HEK293T (cell line): Measurements from ENCODE around the gene CRHR1.

Experiments
- ARNT ChIP-seq: fragments of 450-650 bp; IDR thresholded peaks from 2 replicates; pipeline ENCODE4 v1.6.1; 2017; ENCODE audit warnings: mild to moderate bottlenecking
- BHLHE40 ChIP-seq: fragments of 450-650 bp; IDR thresholded peaks from 2 replicates; pipeline ENCODE4 v1.6.1; 2016; ENCODE audit warnings: mild to moderate bottlenecking, moderate library complexity, borderline replicate concordance
- ELF4 ChIP-seq: fragments of 450-650 bp; IDR thresholded peaks from 2 replicates; pipeline ENCODE4 v1.6.1; 2017; ENCODE audit warnings: antibody characterized with exemption
- FOXM1 ChIP-seq: fragments of 450-650 bp; IDR thresholded peaks from 2 replicates; pipeline ENCODE4 v1.6.1; 2017; ENCODE audit warnings: mild to moderate bottlenecking, borderline replicate concordance
- L3MBTL2 ChIP-seq: fragments of 450-650 bp; conservative IDR thresholded peaks from 2 replicates; pipeline ENCODE4 v1.6.1; 2016; ENCODE audit warnings: mild to moderate bottlenecking
- LEF1 ChIP-seq: fragments of 450-650 bp; IDR thresholded peaks from 2 replicates; pipeline ENCODE4 v1.6.1; 2017; ENCODE audit warnings: mild to moderate bottlenecking, borderline replicate concordance
- SP1 ChIP-seq: fragments of 450-650 bp; IDR thresholded peaks from 2 replicates; pipeline ENCODE4 v1.6.1; 2017
- SUZ12 ChIP-seq: fragments of 450-650 bp; IDR thresholded peaks from 2 replicates; pipeline ENCODE4 v1.6.1; 2016; ENCODE audit warnings: mild to moderate bottlenecking
- TARDBP ChIP-seq: fragments of 450-650 bp; IDR thresholded peaks from 2 replicates; pipeline ENCODE4 v1.6.1; 2016

DNA sequence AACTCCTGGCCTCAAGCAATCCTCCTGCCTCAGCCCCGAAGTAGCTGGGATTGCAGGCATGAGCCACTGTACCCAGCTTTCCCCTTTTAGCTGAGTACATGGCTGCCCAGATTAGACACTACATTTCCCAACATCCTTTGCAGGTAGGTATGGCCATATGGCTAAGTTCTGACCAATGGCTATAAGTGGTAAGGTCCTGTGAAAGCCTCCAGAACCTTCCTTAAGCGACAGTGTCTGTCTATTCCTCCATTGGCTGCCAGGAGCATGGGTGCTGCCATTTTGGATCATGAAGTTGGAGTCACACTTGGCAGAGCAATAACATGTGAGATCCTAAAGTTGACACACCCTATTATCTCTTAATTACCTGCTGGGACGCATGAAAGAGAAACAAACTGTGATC lies 24.4 kb upstream of the CRHR1 start:
- no peak for TF ChIP-seq ARNT
- no peak for TF ChIP-seq BHLHE40
- no peak for TF ChIP-seq ELF4
- TF ChIP-seq FOXM1 = no peak
- peak; percentile 63 for TF ChIP-seq L3MBTL2
- no peak for TF ChIP-seq SP1
- TF ChIP-seq SUZ12 = no peak
- TF ChIP-seq LEF1 = no peak
- TF ChIP-seq TARDBP = no peak
